ENCODE results near the gene CELA1.

Gene CELA1

GRCh38 chr12:51374361-51374760, 27.9 kb upstream of the CELA1 start:
- TF ChIP-seq GABPA (IDR thresholded peaks at IDR 0.05; ENCODE audit: low read depth) (no peak), SPI1 (IDR thresholded peaks at IDR 0.05; ENCODE audit: borderline replicate concordance, low read depth) (no peak), REST (IDR thresholded peaks at IDR 0.05; ENCODE audit: insufficient replicate concordance, low read depth) (no peak), CTCF (IDR thresholded peaks at IDR 0.05; ENCODE audit: insufficient read depth, low read length) (no peak), POLR2AphosphoS5 (IDR thresholded peaks at IDR 0.05; ENCODE audit: low read depth) (no peak)

GRCh38 chr12:51373187-51373586, 26.7 kb upstream of the CELA1 start:
- Histone ChIP-seq H3K4me3 (replicated peaks; ENCODE audit: insufficient read depth, low read length) (no peak overlapping the region), H3K27ac (replicated peaks) (no peak overlapping the region), H3K27me3 (ENCODE audit: insufficient read depth, poor library complexity, severe bottlenecking) (no peaks in the 10 kb centered on the region)
- peak in 1 of 2 experiments; percentile 77 for DNase-seq (ENCODE audit: low read depth in 1 of 2, low spot score in 1 of 2)
- TF ChIP-seq SPI1 (IDR thresholded peaks at IDR 0.05; ENCODE audit: borderline replicate concordance, low read depth) = peak; percentile 88
- TF ChIP-seq CTCF (IDR thresholded peaks at IDR 0.05; ENCODE audit: insufficient read depth, low read length) = no peak
- TF ChIP-seq GABPA (IDR thresholded peaks at IDR 0.05; ENCODE audit: low read depth) = no peak

More at GRCh38 chr12:51374361-51374760, 27.9 kb upstream of the CELA1 start:
- Histone ChIP-seq H3K4me3 (replicated peaks; ENCODE audit: insufficient read depth, low read length) (no peak overlapping the region), H3K27ac (replicated peaks) (no peak overlapping the region), H3K27me3 (ENCODE audit: insufficient read depth, poor library complexity, severe bottlenecking) (no peaks in the 10 kb centered on the region)
- no peak for DNase-seq (ENCODE audit: low read depth in 1 of 2, low spot score in 1 of 2)

- Histone ChIP-seq H3K4me3 (replicated peaks; ENCODE audit: insufficient read depth, low read length) (no peak overlapping the region), H3K27ac (replicated peaks) (no peak overlapping the region), H3K27me3 (ENCODE audit: insufficient read depth, poor library complexity, severe bottlenecking) (no peaks in the 10 kb centered on the region)
- no peak for DNase-seq (ENCODE audit: low read depth in 1 of 2, low spot score in 1 of 2)
- TF ChIP-seq CTCF (IDR thresholded peaks at IDR 0.05; ENCODE audit: insufficient read depth, low read length) (no peak), REST (IDR thresholded peaks at IDR 0.05; ENCODE audit: insufficient replicate concordance, low read depth) (no peak), GABPA (IDR thresholded peaks at IDR 0.05; ENCODE audit: low read depth) (no peak), POLR2AphosphoS5 (IDR thresholded peaks at IDR 0.05; ENCODE audit: low read depth) (no peak), SPI1 (IDR thresholded peaks at IDR 0.05; ENCODE audit: borderline replicate concordance, low read depth) (no peak)
Measured at GRCh38 chr12:51372021-51372420, 25.5 kb upstream of the CELA1 start.

GRCh38 chr12:51371295-51371953, 24.9 kb upstream of the CELA1 start:
- no peak for TF ChIP-seq CTCF (IDR thresholded peaks at IDR 0.05; ENCODE audit: insufficient read depth, low read length)
- no peak for TF ChIP-seq POLR2AphosphoS5 (IDR thresholded peaks at IDR 0.05; ENCODE audit: low read depth)
- TF ChIP-seq REST (IDR thresholded peaks at IDR 0.05; ENCODE audit: insufficient replicate concordance, low read depth) = no peak
- TF ChIP-seq SPI1 (IDR thresholded peaks at IDR 0.05; ENCODE audit: borderline replicate concordance, low read depth) = no peak
- no peak for TF ChIP-seq GABPA (IDR thresholded peaks at IDR 0.05; ENCODE audit: low read depth)
- no peak overlapping the region for H3K27ac ChIP-seq (replicated peaks)
- H3K4me3 ChIP-seq (replicated peaks; ENCODE audit: insufficient read depth, low read length) = no peak overlapping the region
- no peaks in the 10 kb centered on the region for H3K27me3 ChIP-seq (ENCODE audit: insufficient read depth, poor library complexity, severe bottlenecking)
- no peak for DNase-seq (ENCODE audit: low read depth in 1 of 2, low spot score in 1 of 2)

Measured in HL-60 (cell line).